SK-N-SH (cell line): ENCODE measurements around the gene CDK6.

Experiments used
- EZH2phosphoT487 ChIP-seq: fragments of 200-600 bp; sonication (generic); IDR thresholded peaks from 2 replicates; pipeline ENCODE4 v1.6.1; 2017; ENCODE audit warnings: low read depth, mixed run types, mild to moderate bottlenecking, antibody characterized with exemption, moderate library complexity, borderline replicate concordance
- RAD21 ChIP-seq: IDR thresholded peaks from 2 replicates; pipeline ENCODE4 v1.6.1; 2012; ENCODE audit warnings: mild to moderate bottlenecking, low read length
- SIN3A ChIP-seq: IDR thresholded peaks from 2 replicates; pipeline ENCODE4 v1.6.1; 2012; ENCODE audit warnings: low read depth, mild to moderate bottlenecking, low read length, moderate library complexity, borderline replicate concordance
- TAF1 ChIP-seq: IDR thresholded peaks from 2 replicates; pipeline ENCODE4 v1.6.1; 2012; ENCODE audit warnings: low read depth, mild to moderate bottlenecking, low read length, moderate library complexity, borderline replicate concordance
- TF ChIP-seq, protein P1 (sequence below): fragments of 200-600 bp; sonication (generic); IDR thresholded peaks from 2 replicates; pipeline ENCODE4 v1.6.1; 2017; ENCODE audit warnings: antibody characterized with exemption, mild to moderate bottlenecking, moderate library complexity
- TF ChIP-seq, protein P2 (sequence below): IDR thresholded peaks from 2 replicates; pipeline ENCODE4 v1.4.0; 2012; ENCODE audit warnings: low read depth

DNA sequence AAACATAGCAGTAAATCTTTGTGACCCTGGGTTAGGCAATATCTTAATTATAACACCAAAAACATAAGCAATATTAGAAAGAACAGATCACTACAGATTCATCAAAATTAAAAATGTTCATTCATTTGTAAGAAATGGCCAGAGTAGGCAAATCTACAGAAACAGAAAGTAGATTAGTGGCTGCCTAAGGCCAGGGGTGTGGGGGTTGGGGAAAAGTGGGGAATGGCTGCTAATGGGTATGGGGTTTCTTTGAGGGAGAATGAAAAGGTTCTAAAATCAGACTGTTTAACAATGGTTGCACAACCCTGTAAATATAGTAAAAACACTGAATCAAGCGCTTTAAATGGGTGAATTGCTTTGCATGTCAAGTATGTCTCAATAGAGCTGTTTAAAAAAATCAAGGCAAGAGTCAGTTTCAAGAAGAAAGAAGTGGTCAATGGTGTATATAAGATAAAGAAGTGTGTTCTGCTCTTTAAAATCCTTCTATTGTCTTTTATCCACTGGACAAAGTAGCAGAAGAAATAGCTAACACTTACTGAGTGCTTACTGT lies 42.6 kb downstream of the CDK6 start:
- TF ChIP-seq SIN3A, result no peak
- TF ChIP-seq, protein P1, sequence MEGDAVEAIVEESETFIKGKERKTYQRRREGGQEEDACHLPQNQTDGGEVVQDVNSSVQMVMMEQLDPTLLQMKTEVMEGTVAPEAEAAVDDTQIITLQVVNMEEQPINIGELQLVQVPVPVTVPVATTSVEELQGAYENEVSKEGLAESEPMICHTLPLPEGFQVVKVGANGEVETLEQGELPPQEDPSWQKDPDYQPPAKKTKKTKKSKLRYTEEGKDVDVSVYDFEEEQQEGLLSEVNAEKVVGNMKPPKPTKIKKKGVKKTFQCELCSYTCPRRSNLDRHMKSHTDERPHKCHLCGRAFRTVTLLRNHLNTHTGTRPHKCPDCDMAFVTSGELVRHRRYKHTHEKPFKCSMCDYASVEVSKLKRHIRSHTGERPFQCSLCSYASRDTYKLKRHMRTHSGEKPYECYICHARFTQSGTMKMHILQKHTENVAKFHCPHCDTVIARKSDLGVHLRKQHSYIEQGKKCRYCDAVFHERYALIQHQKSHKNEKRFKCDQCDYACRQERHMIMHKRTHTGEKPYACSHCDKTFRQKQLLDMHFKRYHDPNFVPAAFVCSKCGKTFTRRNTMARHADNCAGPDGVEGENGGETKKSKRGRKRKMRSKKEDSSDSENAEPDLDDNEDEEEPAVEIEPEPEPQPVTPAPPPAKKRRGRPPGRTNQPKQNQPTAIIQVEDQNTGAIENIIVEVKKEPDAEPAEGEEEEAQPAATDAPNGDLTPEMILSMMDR, result no peak
- TF ChIP-seq RAD21, result no peak
- TF ChIP-seq, protein P2, sequence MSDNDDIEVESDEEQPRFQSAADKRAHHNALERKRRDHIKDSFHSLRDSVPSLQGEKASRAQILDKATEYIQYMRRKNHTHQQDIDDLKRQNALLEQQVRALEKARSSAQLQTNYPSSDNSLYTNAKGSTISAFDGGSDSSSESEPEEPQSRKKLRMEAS, result no peak
- TF ChIP-seq TAF1, result no peak
- TF ChIP-seq EZH2phosphoT487, result no peak
